HG03103 (cell line): ENCODE results near the gene TCERG1L.

ENCODE experiments used
- ATAC-seq: cut with Tn5 transposase; IDR thresholded peaks from one replicate; pipeline ENCODE4 v1.9.1; 2021; ENCODE audit warnings: low read depth; ENCODE audit not compliant: unreplicated experiment

The TCERG1L gene

DNA sequence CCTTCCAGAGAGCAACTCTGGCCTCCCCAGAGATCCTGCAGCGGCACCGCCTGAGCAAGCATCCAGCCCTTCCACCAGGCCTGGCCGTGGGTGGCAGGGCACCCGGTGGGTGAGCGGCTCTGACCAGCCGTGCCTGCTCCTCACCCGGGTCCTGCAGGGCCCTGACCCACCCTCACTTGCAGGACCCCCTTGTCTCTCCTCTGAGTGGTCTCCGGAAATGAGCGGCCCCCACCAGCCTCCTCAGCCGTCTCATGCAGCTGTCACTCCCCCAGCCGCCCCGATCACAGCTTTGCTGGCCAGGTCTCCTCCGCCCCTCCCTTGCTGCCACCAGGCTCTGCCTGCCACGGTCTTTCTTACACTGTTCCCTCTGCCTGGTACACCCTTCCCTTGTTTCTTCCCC lies 218.2 kb downstream of the TCERG1L start:
- no peak for ATAC-seq

DNA sequence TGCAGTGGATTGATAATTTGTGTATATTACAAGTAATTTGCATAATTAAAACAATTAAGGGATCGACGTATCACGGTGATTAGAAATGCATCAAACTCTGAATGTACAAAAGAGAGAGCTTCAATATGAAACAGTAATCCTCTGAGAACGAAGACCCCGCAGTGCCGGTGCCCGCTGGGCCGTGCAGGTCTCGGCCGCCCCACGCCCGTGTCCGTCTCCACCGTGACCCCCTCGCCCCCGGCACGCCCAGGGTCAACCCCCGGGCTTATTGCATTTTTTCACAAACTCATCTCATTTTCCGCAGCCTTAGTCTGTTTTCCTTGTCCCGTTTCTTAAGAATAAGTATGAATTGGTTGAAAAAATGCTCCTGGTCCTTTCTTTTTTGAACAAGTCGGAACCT lies 218.6 kb downstream of the TCERG1L start:
- no peak for ATAC-seq

DNA sequence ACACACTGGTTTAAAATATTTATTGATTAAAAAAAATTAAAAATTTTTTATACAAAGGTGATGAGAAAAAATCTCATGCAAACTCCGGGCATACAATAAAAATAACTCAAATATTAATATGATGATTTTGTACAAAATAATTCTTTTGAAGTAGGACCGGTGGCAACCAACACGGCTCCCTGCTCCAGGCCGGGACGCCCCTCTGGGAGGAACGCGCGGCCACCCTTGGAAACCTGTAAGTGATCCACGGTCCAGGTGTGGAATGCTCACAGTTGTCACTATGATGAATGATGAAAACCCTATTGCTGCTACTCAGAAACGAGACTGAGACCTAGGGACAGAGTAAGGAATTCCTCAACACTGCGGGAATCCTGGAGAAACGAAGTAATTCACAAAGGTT lies 219.1 kb downstream of the TCERG1L start:
- ATAC-seq = no peak

DNA sequence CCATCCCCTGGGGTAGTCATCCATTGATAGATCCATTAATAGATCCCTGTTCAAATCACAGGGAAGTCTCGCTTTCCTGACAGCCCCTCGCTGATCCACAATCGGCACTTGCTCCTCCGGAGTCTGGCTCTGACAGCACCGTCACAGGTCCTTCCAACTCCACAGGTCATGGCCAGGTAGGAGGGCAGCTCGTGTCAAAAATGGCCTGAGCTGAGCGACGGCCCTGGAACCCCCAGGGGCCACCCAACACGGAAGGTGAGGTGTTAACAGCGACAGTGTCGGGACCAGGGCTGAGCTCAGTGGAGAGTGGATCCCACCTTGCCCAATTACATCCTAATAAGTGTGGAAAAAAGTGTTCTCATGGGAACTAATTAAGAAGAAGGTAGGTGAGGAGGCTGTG lies 219.8 kb downstream of the TCERG1L start:
- ATAC-seq = no peak

DNA sequence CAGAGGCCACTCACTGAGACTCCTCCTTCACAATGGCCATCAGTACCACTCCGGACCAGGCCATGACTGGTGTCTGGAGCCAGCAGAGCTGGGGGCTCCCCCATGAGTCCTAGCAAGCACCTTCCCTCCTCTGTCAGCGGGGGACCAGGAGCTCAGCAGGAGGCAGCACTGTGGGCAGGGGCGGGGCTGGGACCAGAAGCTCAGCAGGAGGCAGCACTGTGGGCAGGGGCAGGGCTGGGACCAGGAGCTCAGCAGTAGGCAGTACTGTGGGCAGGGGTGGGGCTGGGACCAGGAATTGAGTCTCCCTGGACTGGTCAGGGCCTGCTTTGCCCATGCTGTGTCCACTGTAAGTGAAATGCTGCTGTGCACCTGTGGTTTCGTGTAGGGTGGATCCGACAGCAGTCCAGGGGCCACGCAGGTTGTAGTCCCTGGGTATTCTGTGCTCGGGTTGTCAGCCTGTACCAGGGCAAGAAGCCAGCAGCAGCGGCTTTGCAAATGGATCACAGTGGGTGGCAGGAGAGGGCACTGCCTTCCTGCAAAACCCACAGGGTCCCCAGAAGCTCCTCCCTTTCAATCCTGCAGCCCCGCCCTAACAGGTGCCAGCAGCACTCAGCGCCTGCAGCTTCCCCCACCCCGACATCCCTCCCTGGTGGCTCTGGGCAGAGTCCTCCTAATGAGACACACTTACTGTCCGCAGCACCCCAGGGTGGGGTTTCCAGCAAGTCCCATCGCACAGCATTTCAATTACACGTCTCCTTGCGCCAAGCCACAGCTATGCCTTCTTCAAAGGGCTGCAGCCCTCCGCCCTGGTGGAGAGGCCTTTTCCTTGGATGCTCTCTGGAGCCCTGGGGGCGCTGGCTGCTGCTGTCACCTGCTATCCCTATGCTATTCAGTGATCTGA lies 220.5 kb downstream of the TCERG1L start:
- no peak for ATAC-seq

DNA sequence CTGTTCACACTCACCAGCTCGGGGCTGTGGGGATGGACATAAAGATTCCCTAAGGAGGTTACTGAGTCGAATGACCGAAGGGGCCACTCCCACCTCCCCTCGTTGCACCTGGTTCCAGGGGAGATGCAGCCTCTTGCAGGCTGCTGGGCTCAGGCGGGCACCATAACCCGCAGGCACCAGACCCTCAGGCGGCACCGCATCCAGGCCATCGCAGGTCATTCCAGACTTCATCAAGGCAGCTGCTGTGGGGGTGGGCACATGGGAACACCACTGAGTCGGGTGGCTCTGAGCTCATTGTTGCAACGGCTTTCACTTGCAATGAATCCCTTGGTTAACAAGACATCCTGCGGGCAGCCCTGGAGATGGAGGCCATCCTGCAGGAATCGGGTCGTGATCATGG lies 221.7 kb downstream of the TCERG1L start:
- no peak for ATAC-seq

DNA sequence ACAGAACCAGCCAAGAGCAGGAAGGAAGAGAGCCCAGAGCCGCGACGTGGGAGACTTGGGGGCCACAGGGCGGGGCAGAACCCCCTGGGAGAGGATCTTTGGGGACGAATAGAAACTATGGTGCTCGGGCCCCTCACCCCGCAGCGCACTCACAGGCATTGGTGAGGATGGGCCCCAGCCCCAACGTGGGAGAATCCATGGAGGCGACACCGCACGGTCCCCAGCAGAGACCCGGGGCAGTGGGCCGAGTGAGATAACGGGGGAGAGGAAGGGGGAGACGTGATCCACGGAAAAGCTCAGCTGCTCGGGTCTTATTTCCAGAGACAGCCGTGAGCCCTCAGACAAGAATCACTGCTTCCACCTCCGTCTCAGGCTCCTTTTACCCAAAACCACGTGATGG lies 222.4 kb downstream of the TCERG1L start:
- no peak for ATAC-seq

DNA sequence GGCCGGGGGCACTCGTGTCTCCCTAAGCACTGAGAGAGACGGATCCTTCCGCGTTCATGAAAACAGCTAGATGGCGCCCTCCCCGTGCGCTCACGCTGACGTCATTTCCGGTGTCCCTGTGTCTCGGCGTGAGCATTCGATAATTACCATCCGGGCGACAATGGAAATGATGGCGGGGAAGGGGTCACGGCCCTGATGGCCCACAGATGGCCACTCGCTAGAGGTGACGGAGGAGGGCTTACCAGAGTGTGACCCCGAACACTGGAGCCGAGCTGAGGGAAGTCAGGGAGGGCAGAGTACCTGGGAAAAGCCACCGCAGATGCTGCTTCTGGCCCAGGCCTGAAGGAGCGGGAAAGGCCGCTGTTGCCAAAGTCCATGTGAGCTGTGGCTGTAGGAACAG lies 222.9 kb downstream of the TCERG1L start:
- ATAC-seq = no peak

DNA sequence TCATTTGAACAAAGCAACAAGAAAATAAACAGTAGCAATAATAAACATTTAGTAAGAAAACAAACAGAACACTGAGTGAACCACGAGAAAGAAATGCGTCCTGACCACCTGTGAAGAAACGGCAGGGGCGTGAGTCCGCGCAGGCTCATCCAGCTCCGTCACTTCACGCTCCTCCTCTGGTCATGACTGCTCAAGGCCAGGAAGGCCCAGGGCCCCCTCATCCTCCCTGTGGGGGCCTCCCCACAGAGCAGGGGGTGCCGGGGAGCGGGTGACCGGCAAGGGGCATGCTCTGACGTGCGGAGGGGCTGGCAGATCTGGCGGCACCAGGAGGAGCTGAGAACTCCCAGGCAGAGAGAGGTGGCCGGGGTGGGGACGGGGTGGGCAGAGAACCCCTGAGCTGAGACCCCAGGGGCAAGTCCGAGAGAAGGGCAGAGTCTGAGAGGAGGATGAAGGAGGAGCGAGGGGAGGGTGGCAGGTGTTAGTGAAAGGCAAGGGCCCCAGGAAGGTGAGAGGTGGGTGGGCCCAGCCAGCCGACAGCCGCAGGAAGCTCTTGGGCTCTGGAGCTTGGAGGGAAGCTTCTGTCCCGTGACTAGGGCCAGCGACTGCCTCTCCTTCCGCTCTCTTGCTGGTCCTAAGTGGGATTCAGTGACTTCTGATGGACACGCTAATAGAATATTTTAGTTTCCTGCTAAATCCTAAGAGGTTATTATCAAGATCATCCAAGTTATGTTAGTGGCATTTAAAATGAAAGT lies 223.9 kb downstream of the TCERG1L start:
- no peak for ATAC-seq

DNA sequence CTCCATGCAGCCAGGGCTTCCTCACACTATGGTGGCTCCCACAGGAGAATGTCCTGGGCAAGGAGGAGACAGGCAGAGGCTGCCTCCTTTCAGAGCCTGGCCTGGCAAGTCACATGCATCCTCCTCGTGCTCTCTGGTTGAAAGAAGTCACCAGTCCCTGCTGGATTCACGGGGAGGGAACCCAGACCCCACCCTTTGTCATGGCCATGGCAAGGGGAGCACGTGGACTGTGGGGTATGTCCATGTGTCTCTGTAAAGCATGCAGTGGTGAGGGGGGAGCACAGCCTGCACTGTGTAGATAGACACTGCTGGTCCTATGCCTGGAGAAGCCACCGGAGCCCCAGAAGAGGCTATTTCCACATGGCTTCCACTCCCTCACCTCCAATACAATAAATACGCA lies 225.0 kb downstream of the TCERG1L start:
- no peak for ATAC-seq

DNA sequence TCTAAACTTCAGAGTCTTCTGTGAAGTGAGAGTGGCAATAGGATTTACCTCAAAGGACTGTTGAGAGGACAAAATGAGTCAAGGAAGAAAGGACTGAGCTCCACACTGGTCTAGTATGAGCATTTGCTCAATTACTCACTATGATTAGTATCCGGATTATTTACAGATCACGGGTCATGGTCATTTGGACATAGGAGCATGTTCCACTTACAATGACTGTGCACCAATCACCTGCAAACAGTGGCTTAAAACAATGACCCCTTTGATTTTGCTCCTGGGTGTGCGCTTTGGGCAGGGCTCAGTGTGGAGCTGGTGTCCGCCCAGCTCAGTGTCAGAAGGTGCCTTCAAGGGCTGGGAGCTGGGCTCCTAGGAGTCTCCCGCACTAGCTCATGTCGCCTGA lies 225.4 kb downstream of the TCERG1L start:
- ATAC-seq = no peak

DNA sequence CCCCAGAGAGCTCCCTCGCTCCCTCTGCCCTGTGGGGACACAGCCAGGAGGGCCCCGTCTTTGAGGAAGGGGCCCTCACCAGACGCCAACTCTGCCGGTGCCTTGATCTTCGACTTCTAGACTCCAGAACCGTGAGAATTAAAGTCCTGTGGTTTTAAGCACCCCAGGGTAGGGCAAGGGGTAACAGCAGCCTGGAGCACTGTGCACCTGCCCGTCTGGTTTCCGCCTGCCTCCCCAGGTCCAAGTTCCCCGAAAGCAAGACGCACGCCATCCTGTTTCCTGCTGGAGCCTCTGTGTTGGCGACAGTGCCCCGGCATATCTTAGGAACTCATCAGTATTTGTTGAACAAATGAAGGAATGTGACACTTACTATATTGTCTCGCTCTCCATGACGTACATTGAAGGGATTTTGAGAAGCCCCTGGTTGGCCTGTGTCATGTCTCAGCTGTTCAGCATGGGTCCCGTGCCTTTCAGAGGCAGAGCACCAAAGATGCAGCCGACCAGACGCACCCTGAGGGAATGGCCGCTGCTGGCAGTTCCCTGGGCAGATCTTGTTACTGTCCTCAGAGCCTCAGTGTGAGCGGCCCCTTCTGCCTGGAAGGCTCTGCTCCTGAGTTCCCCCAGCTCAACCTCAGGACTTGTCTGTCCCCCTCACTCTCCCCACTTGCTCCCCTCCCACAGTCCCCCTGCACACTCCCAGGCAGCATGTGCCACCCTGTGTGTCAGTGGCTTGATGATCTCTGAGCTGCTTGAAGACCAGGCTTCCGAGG lies 226.2 kb downstream of the TCERG1L start:
- ATAC-seq = no peak

DNA sequence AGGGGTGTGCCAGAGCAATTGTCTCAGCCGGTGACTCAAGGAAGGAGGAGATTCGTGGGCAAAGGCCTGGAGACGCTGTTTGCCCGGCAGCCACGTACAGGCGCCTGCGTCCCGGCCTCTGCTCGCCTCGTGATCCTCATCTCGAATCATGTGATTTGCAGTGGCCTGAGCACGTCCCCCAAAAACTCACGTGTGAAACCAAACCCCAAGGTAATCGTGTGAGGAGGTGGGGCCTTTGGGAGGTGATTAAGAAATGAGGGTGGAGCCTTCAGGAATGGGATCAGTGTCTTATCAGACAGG lies 226.8 kb downstream of the TCERG1L start:
- ATAC-seq = no peak

DNA sequence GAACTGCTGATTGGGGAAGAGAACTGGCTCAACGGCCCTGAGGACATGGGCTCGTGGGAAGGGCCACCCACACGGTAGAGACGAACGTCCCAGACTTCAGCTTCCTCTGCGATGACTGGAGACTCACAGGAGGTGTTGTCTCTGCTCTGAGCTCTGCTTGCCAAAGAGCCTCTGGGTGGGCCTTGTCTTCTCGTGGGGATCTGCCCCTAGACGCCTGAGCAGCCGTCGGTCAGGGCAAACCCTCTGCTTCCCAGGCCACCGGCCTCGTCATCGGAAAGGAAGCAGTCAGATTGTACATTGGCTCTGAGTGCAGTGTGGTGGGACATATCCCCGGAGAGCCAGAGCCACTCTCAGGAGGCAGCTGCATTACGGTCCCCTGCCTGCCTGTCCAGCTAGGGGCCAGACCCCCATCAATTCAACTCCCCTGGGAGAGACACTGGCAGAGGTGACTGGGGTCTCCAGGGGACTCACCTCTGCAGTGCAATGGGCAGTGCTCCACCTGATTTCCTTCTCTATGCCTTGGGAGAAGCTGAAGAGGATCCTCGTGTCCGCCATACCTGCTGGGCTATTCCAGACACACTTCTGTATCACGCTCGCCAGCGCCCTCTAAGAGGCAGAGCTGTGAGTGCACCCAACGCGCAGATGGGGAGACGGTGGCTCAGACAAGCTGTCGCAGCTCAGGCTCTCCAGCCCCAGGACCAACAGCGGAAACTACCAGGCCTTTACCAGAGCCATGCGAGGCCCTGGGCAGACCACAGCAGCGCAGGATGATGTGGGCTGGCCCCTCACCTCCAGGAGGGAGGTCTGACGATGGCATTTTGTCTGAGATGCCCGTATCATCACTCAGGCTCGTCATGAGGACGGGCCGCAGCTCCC lies 227.4 kb downstream of the TCERG1L start:
- no peak for ATAC-seq

DNA sequence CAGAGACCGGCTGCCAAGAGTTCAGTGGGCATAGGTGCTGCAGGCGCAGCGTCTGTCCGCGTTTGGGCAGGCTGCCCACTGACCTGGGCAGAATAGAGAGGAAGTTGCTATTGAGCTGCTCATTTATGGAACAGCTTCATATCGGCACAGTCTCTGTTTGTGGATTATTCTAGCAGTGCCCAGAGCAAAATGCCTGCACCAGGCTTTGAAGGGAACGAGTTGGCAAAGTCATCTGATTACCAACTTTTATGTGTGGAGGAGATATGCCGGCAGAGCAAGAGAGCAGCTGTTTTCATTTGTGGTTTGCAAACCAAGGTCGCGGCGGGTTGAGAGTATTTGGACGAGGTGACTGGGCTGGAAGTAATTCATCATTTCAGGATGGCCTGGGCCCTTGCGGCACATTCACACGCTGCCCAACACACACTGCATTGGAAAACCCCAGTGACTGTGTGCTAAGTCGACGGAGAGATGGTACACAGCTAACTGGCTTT lies 228.5 kb downstream of the TCERG1L start:
- ATAC-seq = no peak

DNA sequence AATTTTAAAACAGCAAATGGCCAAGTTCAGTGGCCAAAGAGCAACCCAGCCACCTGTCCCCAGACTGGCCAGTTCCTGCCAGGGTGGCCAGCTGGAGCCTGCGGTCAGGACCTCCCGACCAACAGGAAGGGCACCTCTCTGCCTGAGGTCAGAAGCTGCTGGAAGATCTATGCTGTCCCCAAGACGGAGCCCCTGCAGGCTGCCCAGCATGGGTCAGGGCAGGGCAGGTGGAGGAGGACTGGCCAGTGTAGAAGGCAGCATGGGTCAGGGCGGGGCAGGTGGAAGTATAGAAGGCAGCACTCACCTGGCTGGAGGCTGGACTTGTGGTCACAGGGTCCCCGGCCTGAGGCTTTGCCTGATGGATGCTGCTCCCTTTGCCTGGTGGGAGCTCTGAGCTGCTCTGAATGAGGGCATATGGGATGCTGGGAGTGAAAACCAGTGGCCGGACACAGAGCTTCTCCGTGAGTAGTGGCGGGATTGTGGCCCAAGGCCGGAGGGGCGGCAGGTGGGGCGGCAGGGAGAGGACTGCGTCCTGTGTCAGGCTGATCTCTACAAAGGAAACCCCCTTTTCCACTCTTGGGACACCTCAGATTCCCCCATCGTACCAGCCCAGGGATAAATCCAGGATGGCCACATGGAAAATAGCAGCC lies 229.2 kb downstream of the TCERG1L start:
- no peak for ATAC-seq

DNA sequence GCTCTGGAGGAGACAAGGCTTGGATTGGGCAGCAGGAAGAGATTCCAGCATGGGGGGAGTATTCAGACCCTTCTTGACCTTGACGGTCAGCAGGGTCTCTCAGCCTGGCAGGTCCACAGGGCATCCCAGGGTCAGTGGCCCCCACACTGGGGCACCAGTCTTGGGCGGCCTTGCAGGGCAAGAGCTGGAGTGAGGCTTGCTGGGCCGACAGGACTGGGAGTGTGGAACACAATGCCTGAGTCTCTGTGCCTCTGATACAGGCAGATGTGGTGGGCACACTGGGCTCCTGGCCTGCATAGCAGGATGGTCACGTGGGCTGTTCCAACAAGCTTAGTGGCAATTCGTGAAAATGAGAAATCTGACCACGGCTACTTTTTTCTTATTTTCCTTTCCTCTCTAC lies 229.7 kb downstream of the TCERG1L start:
- no peak for ATAC-seq

DNA sequence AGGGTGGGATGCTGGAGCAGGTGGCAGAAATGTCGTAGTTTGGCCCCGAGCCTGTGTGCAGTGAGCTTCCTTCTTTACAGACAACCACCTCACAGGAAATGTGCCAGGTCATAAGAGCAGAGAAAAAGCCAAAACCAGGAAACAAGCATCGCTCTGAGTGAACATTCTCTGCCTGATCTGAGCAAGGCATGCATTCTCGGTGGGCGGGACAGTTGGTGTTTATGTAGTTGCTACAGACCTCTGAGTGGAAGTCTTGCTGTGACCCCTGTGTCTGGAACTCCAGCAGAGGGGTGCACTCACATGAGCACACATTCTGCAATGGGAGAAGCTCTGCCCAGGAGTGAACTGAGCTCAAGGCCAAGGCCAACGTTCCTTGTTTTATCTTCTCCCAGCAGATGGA lies 230.1 kb downstream of the TCERG1L start:
- ATAC-seq = no peak

DNA sequence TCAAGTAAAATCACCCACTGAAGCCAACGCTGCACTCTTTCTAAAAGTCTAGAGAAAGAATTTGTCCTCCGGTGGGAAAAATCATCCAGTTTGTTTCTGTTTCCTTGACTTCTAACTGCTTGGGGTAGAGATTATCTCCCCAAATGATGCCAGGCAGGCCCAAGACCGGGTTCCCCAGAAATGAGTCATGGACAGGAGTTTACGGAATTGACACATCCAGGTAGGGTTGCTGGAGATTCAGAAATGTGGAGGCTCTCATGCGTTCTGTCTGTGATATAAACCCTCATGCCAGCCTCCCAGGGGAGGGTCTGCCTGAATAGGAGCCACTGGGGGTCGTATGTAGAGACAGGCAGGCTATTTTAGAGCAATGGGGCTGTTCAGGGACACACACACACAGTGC lies 230.9 kb downstream of the TCERG1L start:
- ATAC-seq = no peak

DNA sequence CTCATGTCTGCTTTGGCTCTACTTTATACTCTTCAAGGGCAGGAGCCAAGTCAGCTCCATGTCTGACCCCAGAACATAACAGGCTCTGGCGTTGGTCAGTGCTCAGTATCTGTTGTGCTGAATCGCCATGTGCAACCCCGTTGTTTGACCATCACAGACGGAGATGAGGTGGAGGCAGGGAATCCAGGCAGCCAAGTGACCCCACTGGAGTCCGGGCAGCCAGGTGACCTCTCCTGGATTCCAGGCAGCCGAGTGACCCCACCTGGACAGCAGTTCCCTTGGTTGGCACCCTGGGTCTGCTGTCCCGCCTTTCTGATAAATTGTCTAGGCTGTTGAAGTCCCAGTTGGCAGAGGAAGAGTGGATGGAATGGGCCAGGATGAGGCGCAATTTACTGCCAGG lies 232.2 kb downstream of the TCERG1L start:
- no peak for ATAC-seq
